HepG2 (cell line): Measurements from ENCODE around the gene SPTAN1. TPM values are rescaled to one million over a fixed set of nuclear protein-coding genes. Genes with fewer than 3 reads are reported as not detected.

Experiments
- BHLHE40 ChIP-seq: IDR thresholded peaks from 2 replicates; pipeline ENCODE4 v1.6.1; 2011; ENCODE audit warnings: low read length, improper control_type of control experiment
- BRCA1 ChIP-seq: sonication (generic); formaldehyde crosslinking; IDR thresholded peaks from 2 replicates; pipeline ENCODE4 v1.4.0; 2020; ENCODE audit warnings: missing genetic modification reagents
- CHD4 ChIP-seq: fragments of 200-600 bp; sonication (generic); IDR thresholded peaks from 2 replicates; pipeline ENCODE4 v1.7.0; 2017; ENCODE audit warnings: mild to moderate bottlenecking, low read length, borderline replicate concordance
- CREB1 ChIP-seq, 2 experiments: fragments of 450-650 bp in 1 of 2; IDR thresholded peaks; 2 replicates each; pipeline ENCODE4 v1.6.1; 2016 to 2017; ENCODE audit warnings: control low read depth in 1 of 2, mild to moderate bottlenecking in 1 of 2, missing compliant biosample characterization in 1 of 2, missing genetic modification characterization in 1 of 2
- ETV6 ChIP-seq: sonication (generic); formaldehyde crosslinking; conservative IDR thresholded peaks from 2 replicates; pipeline ENCODE4 v1.4.0; 2020; ENCODE audit warnings: missing genetic modification reagents
- HCFC1 ChIP-seq: fragments of 150-350 bp; IDR thresholded peaks from 2 replicates; pipeline ENCODE4 v1.6.1; 2014; ENCODE audit warnings: low read depth, low read length
- LCORL ChIP-seq, 2 experiments: fragments of 450-650 bp in 1 of 2; sonication (generic) in 1 of 2; formaldehyde crosslinking in 1 of 2; IDR thresholded peaks; 2 replicates each; pipeline versions ENCODE4 v1.5.0 to v1.6.1; 2017 to 2020; ENCODE audit warnings: antibody characterized with exemption in 1 of 2, missing genetic modification reagents in 1 of 2
- MEIS1 ChIP-seq: sonication (generic); formaldehyde crosslinking; IDR thresholded peaks from 2 replicates; pipeline ENCODE4 v1.9.0; 2021; ENCODE audit warnings: mild to moderate bottlenecking, missing genetic modification reagents, moderate library complexity, borderline replicate concordance
- NPAS2 ChIP-seq: sonication (generic); formaldehyde crosslinking; IDR thresholded peaks from 2 replicates; pipeline ENCODE4 v1.8.0; 2022; ENCODE audit warnings: mild to moderate bottlenecking, missing genetic modification reagents, borderline replicate concordance
- SP4 ChIP-seq: sonication (generic); formaldehyde crosslinking; IDR thresholded peaks from 2 replicates; pipeline ENCODE4 v1.8.1; 2023; ENCODE audit warnings: mild to moderate bottlenecking, missing genetic modification reagents
- TBX2 ChIP-seq: sonication (generic); formaldehyde crosslinking; IDR thresholded peaks from 2 replicates; pipeline ENCODE4 v1.5.0; 2020; ENCODE audit warnings: missing genetic modification reagents, mild to moderate bottlenecking, borderline replicate concordance
- YEATS2 ChIP-seq: sonication (generic); formaldehyde crosslinking; IDR thresholded peaks from 2 replicates; pipeline ENCODE4 v1.4.0; 2020; ENCODE audit warnings: missing genetic modification reagents, borderline replicate concordance
- ZNF292 ChIP-seq: sonication (generic); formaldehyde crosslinking; IDR thresholded peaks from 2 replicates; pipeline ENCODE4 v1.8.1; 2022; ENCODE audit warnings: mild to moderate bottlenecking, low read depth, missing genetic modification reagents, borderline replicate concordance
- ZNF326 ChIP-seq: sonication (generic); formaldehyde crosslinking; IDR thresholded peaks from 2 replicates; pipeline ENCODE4 v1.4.0; 2020; ENCODE audit warnings: missing genetic modification reagents, borderline replicate concordance
- ZNF878 ChIP-seq: sonication (generic); formaldehyde crosslinking; IDR thresholded peaks from 2 replicates; pipeline ENCODE4 v1.8.1; 2023; ENCODE audit warnings: mild to moderate bottlenecking, missing genetic modification reagents, moderate library complexity
- polyA plus RNA-seq, 8 experiments: library from polyadenylated mRNA; depleted of rRNA in 3 of 8; stranded (reverse) in 7 of 8; unstranded in 1 of 8; fragments of >200 nt; fragmentation: Illumina TruSeq in 4 of 8; extraction: Trizol in 4 of 8; gene quantifications; 2 replicates each; pipeline versions ENCODE4 v1.2.1 to v1.2.3, GENCODE V29; 2011 to 2016; ENCODE audit warnings: low read depth in 4 of 8, missing spikeins in 1 of 8, mixed read lengths in 1 of 8; ENCODE audit not compliant: insufficient read depth in 1 of 8
- total RNA-seq, 5 experiments: library from RNA; depleted of rRNA; stranded (reverse); fragments of >200 nt; fragmentation: Illumina TruSeq; extraction: Trizol; gene quantifications; 2 replicates each; pipeline ENCODE4 v1.2.3, GENCODE V29; 2016; ENCODE audit warnings: low read depth in 1 of 5
- TF ChIP-seq, protein P1 (sequence below): sonication (generic); formaldehyde crosslinking; conservative IDR thresholded peaks from 2 replicates; pipeline ENCODE4 v1.8.0; 2022; ENCODE audit warnings: mild to moderate bottlenecking, moderate library complexity, missing genetic modification reagents
- TF ChIP-seq, protein P2 (sequence below): sonication (generic); formaldehyde crosslinking; IDR thresholded peaks from 2 replicates; pipeline ENCODE4 v1.8.0; 2022; ENCODE audit warnings: mild to moderate bottlenecking, missing genetic modification reagents, moderate library complexity
- TF ChIP-seq, protein P3 (sequence below): IDR thresholded peaks from 2 replicates; pipeline ENCODE4 v1.6.1; 2016; ENCODE audit warnings: low read depth, control low read depth
- TF ChIP-seq, protein P4 (sequence below), 2 experiments: sonication (generic) in 1 of 2; formaldehyde crosslinking in 1 of 2; IDR thresholded peaks; 2 replicates each; pipeline versions ENCODE4 v1.4.0 to v1.6.1; 2018 to 2020; ENCODE audit warnings: missing genetic modification reagents in 2 of 2, borderline replicate concordance in 1 of 2, low read depth in 1 of 2, mild to moderate bottlenecking in 1 of 2, missing biosample characterization in 1 of 2
- TF ChIP-seq, protein P5 (sequence below): IDR thresholded peaks from 2 replicates; pipeline ENCODE4 v1.6.1; 2016; ENCODE audit warnings: low read depth, borderline replicate concordance
- TF ChIP-seq, protein P6 (sequence below): sonication (generic); IDR thresholded peaks from 2 replicates; pipeline ENCODE4 v1.6.1; 2016; ENCODE audit warnings: low read depth, borderline replicate concordance

Gene SPTAN1
- total and polyA plus RNA-seq, 2 of the 13 experiments (the other 11 are each of a cell fraction or from before 2014, with no cell fraction given): 106 to 111 TPM

DNA sequence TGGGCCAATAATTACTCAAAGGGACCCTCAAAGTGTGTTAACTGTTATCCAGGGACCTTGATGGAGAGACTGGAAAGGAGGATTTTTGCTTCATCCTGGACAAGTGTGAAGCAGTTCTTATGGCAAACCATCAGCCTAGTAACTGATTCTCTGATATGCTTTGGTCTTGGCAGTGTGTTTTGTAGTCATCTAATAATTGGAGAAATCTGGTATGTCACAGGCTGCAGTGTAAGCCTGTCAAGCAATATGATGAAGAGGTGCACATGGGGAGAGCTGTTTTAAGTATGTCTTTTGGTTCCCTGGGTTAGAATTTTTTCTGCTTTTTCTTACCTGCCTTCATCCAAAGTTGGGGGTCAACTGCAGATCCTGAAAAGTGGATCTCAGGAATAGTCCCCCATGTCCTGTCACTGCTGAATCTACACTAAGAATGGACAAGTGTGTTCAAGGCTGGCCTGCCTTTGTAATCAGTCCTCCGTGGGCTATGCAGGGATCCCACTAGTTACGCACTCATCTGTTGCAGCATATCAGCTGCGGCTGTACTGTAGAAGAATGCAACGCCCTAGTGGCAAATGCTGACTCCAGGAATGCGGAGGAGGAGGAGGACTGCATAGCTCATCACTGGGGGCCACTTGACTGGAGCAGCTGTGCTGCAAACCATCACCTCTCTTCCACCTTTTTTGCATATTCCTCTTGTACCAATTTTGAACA lies 1.9 kb downstream of the SPTAN1 start (continued):
- TF ChIP-seq BHLHE40 (no peak), ETV6 (CRISPR knock-in tag) (no peak), LCORL (IDR thresholded peaks at IDR 0.05) (no peak), LCORL (CRISPR knock-in tag; IDR thresholded peaks at IDR 0.05) (peak; percentile 31; the same call in 1 of the 2 replicates), MEIS1 (CRISPR knock-in tag) (0 out of 2 replicates have a peak, but pooled peaks have one; percentile 22), HCFC1 (no peak), NPAS2 (CRISPR knock-in tag) (no peak), CHD4 (no peak), TBX2 (CRISPR knock-in tag) (no peak), BRCA1 (CRISPR knock-in tag) (no peak), ZNF326 (CRISPR knock-in tag) (no peak), CREB1 (IDR thresholded peaks at IDR 0.05) (no peak), CREB1 (CRISPR knock-in tag; IDR thresholded peaks at IDR 0.05) (peak; percentile 16; the same call in 1 of the 2 replicates), YEATS2 (CRISPR knock-in tag) (no peak), ZNF292 (CRISPR knock-in tag) (peak; percentile 59; the same call in 1 of the 2 replicates), ZNF878 (CRISPR knock-in tag) (no peak), SP4 (CRISPR knock-in tag) (peak; percentile 25; the same call in 1 of the 2 replicates)
- TF ChIP-seq, protein P1, sequence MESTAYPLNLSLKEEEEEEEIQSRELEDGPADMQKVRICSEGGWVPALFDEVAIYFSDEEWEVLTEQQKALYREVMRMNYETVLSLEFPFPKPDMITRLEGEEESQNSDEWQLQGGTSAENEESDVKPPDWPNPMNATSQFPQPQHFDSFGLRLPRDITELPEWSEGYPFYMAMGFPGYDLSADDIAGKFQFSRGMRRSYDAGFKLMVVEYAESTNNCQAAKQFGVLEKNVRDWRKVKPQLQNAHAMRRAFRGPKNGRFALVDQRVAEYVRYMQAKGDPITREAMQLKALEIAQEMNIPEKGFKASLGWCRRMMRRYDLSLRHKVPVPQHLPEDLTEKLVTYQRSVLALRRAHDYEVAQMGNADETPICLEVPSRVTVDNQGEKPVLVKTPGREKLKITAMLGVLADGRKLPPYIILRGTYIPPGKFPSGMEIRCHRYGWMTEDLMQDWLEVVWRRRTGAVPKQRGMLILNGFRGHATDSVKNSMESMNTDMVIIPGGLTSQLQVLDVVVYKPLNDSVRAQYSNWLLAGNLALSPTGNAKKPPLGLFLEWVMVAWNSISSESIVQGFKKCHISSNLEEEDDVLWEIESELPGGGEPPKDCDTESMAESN: no peak
- TF ChIP-seq, protein P2, sequence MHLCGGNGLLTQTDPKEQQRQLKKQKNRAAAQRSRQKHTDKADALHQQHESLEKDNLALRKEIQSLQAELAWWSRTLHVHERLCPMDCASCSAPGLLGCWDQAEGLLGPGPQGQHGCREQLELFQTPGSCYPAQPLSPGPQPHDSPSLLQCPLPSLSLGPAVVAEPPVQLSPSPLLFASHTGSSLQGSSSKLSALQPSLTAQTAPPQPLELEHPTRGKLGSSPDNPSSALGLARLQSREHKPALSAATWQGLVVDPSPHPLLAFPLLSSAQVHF: no peak
- TF ChIP-seq, protein P3, sequence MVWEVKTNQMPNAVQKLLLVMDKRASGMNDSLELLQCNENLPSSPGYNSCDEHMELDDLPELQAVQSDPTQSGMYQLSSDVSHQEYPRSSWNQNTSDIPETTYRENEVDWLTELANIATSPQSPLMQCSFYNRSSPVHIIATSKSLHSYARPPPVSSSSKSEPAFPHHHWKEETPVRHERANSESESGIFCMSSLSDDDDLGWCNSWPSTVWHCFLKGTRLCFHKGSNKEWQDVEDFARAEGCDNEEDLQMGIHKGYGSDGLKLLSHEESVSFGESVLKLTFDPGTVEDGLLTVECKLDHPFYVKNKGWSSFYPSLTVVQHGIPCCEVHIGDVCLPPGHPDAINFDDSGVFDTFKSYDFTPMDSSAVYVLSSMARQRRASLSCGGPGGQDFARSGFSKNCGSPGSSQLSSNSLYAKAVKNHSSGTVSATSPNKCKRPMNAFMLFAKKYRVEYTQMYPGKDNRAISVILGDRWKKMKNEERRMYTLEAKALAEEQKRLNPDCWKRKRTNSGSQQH: no peak
- TF ChIP-seq, protein P4, sequence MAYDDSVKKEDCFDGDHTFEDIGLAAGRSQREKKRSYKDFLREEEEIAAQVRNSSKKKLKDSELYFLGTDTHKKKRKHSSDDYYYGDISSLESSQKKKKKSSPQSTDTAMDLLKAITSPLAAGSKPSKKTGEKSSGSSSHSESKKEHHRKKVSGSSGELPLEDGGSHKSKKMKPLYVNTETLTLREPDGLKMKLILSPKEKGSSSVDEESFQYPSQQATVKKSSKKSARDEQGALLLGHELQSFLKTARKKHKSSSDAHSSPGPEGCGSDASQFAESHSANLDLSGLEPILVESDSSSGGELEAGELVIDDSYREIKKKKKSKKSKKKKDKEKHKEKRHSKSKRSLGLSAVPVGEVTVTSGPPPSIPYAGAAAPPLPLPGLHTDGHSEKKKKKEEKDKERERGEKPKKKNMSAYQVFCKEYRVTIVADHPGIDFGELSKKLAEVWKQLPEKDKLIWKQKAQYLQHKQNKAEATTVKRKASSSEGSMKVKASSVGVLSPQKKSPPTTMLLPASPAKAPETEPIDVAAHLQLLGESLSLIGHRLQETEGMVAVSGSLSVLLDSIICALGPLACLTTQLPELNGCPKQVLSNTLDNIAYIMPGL (CRISPR knock-in tag; IDR thresholded peaks at IDR 0.05; ENCODE audit: borderline replicate concordance in 1 of 2, low read depth in 1 of 2): 0 out of 4 replicates have a peak, but pooled peaks of 1 of the 2 experiments have one; percentile 37
- TF ChIP-seq, protein P5, sequence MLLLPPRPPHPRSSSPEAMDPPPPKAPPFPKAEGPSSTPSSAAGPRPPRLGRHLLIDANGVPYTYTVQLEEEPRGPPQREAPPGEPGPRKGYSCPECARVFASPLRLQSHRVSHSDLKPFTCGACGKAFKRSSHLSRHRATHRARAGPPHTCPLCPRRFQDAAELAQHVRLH: no peak
- TF ChIP-seq, protein P6, sequence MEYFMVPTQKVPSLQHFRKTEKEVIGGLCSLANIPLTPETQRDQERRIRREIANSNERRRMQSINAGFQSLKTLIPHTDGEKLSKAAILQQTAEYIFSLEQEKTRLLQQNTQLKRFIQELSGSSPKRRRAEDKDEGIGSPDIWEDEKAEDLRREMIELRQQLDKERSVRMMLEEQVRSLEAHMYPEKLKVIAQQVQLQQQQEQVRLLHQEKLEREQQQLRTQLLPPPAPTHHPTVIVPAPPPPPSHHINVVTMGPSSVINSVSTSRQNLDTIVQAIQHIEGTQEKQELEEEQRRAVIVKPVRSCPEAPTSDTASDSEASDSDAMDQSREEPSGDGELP: peak; percentile 90
